Stimulated activated CD8-positive, alpha-beta memory T cell treated with anti-CD3 and anti-CD28 coated beads, Interleukin-7, amount 100 ng/mL, for 4 hours (primary cell): ENCODE measurements around the gene RUSC2.
A peak's percentile ranks its signal among the peaks of the same experiment; 100 is the strongest.
"Not testable (repeated sequence)": the region's sequence is repeated elsewhere in the genome, so short reads cannot be mapped to it uniquely, and the experiment has no call there.

ENCODE experiments used
- DNase-seq, 2 donors: peaks; one replicate each; pipeline ENCODE4 v3.0.0-alpha.2; 2020; ENCODE audit warnings: low read depth in 2 of 2

Gene RUSC2, protein sequence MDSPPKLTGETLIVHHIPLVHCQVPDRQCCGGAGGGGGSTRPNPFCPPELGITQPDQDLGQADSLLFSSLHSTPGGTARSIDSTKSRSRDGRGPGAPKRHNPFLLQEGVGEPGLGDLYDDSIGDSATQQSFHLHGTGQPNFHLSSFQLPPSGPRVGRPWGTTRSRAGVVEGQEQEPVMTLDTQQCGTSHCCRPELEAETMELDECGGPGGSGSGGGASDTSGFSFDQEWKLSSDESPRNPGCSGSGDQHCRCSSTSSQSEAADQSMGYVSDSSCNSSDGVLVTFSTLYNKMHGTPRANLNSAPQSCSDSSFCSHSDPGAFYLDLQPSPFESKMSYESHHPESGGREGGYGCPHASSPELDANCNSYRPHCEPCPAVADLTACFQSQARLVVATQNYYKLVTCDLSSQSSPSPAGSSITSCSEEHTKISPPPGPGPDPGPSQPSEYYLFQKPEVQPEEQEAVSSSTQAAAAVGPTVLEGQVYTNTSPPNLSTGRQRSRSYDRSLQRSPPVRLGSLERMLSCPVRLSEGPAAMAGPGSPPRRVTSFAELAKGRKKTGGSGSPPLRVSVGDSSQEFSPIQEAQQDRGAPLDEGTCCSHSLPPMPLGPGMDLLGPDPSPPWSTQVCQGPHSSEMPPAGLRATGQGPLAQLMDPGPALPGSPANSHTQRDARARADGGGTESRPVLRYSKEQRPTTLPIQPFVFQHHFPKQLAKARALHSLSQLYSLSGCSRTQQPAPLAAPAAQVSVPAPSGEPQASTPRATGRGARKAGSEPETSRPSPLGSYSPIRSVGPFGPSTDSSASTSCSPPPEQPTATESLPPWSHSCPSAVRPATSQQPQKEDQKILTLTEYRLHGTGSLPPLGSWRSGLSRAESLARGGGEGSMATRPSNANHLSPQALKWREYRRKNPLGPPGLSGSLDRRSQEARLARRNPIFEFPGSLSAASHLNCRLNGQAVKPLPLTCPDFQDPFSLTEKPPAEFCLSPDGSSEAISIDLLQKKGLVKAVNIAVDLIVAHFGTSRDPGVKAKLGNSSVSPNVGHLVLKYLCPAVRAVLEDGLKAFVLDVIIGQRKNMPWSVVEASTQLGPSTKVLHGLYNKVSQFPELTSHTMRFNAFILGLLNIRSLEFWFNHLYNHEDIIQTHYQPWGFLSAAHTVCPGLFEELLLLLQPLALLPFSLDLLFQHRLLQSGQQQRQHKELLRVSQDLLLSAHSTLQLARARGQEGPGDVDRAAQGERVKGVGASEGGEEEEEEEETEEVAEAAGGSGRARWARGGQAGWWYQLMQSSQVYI (N-terminal part only)

DNA sequence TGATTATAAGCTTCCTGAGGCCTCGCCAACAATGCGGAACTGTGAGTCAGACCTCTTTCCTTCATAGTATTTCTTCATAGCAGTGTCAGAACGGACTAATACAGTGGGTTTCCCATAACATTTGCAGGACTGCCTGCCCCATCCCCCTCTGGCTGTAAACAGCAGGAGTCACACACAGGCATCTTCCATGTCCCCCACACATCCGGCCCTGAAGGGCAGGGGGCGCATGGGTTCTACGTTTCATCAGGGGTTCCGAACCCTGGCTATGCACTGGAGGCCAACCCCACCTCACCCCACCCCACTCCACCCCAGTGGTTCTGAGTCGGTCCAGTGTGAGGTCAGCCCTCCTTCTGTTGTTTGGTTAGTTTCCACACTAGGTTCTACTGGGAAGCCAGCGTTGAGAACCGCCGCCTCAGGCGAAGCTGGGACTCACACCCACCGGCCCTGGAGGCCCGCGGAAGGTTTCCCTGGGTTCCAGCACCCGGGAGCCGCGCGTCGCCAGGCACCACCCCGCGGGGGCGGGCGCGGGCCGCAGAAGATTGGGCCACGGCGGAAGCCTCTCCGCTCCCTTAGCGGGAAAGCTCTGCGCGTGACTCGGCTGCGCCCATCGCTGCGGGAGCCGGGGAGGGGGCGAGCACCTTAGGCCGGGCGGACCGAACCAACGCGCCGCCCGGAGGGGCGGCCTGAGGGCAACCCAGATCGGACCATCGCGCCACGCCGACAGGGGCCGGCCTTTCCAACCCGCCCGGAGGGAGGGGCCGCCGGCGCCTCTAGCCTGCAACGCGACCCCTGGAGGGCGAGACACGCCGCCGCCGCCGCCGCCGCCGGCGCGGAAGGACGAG, at the start of gene RUSC2:
RUSC2 (plus strand) TSS at position 799 of the 842 bp plus-strand sequence. CDS start 56,411 bp downstream, outside the sequence.
- DNase-seq = peak in 1 of 2 donors; percentile 36

- DNase-seq = no peak
These were observed 43.9 kb upstream of the RUSC2 start for GRCh38 chr9:35446012-35446411.

DNA sequence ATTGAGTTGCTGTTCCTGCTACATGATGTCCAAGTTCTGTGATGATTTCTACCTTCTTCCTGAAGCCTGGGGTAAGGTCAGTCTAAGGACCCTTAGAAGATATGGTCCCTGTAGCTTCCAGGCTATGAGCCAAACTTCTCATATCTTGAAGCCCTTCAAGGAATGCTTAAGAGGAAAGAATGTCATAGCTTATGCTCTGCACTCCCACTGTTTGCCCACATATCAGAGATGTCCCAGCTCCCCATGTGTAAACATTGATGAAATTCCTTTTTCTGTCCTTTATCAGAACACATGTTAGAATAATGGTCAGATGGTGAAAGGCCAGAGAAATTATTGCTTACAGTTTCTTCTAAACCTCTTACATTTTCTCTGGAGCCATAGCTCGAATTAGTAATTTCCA, 41.4 kb upstream of the RUSC2 start:
- no peak for DNase-seq

- DNase-seq = no peak
These were observed 37.4 kb upstream of the RUSC2 start for GRCh38 chr9:35452481-35452880.

DNA sequence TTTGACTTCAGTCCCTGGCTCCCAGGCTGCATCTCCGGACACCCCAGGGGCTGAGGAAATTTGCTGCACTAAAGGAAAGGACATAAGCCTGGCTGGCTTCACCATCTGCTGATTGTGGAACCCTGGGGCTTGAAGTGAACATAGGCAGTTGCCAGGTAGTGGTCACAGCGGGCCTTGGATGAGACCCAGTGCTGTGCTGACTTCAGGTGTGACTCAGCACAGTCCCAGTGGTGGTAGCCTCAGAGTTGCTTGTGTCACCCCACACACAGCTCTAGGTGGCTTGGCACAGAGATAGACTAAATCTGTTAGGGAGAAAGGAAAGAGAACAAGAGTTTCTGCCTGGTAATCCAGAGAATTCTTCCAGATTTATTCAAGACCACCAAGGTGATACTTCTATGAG, 36.1 kb upstream of the RUSC2 start:
- DNase-seq = no peak

DNA sequence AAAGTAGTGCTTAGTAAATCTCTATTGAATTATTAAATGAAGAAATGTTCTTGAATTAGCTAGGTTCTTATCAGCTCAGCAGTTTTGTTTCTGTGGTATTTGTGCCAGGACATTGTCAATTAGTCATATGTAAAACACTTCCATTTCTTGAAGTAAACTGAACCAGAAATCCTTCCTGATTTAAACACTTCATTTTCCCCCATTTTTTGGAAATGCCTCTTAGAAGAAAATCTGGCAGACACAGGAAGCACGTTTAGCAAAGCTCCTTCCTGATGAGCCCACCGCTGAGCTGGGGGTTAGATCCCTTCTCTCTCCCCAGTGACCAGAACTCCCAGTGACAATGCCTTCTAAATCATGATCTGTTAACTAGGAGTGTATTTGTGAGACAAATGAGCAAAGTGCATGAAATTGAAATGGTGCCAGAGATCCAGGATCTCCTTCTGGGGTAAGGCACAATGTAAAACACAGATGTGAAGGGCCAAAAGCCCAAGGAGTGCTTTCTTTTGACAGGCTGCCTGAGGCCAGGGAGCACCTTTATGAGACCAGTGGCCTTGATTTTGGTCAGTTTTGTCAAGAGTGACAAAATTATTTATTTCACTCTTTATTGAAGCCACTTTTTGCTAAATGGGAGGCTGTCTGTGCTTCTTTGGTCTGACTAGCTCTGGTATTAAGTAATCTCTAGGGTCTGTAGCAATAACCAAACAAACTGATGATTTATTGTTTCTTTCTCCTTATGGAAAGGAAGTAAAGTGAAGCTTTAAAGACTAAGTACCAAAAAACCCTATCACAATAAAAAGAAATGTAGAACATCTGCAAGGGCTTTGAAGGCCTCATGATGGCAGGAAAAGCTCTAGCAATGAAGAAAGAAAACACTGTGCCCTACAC, 25.5 kb upstream of the RUSC2 start:
- DNase-seq = no peak

DNA sequence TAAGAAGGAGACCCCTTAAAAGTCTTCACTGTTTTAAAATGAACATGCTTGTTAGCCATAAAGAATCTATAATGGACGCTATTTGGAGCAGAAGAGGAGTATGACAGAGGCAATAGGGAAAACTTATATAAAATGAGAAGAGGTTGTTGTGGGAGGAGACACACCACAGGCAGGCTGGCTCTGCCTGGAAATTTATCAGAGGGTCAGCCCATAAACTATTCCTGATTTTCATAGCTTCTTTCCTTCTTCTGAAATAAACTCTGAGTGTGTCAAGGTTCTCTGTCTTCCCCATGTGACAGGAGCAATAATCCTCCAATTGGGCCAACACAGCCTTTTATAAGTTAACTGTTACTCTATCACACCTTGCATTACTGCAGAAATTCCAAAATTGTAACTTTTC, 19.6 kb upstream of the RUSC2 start:
- DNase-seq = no peak

- no peak for DNase-seq
These were observed 19.0 kb upstream of the RUSC2 start for GRCh38 chr9:35470894-35471293.

GRCh38 chr9:35476596-35476995, 13.3 kb upstream of the RUSC2 start:
- DNase-seq = no peak

DNA sequence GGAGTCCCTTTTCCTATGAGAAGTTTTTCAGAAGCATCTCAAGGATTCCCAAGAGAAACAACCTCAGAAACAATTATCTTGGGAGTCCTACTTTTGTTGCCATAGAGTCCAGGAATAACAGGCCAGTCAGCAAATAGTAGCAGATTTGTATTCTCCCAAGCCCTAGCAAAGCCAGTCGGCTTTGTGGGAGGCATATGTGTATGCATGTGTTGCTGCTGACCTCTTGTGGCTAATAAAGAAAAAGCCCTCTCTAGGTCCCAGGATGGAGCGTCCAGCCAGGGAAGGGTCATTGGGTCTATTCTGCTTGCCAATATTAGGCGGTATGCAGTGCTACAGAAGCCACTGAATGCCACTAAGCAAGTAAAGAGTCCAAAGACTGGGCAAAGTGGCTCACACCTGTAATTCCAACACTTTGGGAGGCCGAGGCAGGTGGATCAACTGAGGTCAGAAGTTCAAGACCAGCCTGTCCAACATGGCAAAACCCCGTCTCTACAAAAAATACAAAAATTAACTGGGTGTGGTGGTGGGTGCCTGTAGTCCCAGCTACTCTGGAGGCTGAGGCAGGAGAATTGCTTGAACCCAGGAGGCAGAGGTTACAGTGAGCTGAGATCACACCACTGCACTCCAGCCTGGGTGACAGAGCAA, 12.6 kb upstream of the RUSC2 start:
- not testable (repeated sequence) for DNase-seq

DNA sequence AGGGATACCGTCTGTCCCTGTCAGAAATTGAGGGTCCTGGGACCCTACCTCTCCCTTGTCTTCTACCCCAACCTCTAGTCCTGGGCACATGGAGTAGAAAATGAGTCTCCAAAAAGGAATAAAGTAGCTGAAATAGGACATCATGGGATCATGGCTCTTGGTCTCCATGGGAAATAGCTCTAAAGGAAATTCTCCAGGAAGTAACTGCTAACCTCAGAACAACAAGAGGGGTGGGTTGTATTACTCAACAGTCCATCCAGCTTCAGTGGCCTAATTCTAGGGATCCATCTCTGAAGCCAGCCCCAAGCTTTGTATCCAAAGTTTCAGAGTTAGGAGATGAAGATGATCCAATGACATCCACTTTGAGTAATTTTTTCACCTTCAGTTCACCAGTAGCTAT, 11.0 kb upstream of the RUSC2 start:
- no peak for DNase-seq

- DNase-seq = no peak
These were observed 8.4 kb upstream of the RUSC2 start for GRCh38 chr9:35481347-35481975.

DNA sequence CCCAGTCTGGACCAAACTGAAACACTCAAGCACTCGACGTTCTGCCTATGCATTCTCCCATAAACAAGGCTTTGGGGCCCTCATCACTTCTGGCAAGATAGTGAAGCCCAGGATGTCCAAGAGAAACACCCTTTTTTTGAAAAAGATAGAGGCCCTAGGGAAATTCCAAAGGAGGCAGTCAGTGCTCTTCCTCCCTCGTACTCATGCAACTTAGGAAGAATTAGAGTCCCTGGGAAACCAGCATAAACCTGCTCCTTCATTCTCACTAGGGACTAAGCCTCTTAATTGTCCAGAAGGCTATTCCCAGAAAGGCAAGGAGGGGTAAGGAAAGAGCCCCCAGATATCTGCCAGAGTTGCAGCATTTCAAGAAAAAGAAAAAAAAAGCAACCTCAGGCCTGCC, 7.8 kb upstream of the RUSC2 start:
- no peak for DNase-seq

- DNase-seq = no peak
These were observed 5.5 kb upstream of the RUSC2 start for GRCh38 chr9:35484406-35484805.

DNA sequence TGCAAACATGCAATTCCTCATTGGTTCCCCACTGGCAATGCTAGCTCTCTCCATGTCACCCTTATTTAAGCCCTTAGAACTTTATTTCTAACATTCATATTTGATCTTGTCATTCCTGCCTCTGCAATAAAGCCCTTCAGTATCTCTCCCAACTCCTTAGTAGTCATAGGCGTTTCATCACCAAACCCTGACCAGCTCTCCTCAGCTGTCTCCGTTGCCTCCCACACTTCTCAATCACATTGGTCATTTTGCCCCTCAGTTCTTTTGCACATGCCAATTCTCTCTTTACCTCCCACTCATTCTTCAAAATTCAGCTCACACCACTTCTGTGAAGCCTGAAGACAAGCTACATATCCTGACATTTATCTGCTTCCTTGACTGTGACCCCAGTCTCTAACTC, 2.8 kb upstream of the RUSC2 start:
- DNase-seq = no peak

- no peak for DNase-seq
These were observed 1.9 kb upstream of the RUSC2 start for GRCh38 chr9:35488021-35488420.

DNA sequence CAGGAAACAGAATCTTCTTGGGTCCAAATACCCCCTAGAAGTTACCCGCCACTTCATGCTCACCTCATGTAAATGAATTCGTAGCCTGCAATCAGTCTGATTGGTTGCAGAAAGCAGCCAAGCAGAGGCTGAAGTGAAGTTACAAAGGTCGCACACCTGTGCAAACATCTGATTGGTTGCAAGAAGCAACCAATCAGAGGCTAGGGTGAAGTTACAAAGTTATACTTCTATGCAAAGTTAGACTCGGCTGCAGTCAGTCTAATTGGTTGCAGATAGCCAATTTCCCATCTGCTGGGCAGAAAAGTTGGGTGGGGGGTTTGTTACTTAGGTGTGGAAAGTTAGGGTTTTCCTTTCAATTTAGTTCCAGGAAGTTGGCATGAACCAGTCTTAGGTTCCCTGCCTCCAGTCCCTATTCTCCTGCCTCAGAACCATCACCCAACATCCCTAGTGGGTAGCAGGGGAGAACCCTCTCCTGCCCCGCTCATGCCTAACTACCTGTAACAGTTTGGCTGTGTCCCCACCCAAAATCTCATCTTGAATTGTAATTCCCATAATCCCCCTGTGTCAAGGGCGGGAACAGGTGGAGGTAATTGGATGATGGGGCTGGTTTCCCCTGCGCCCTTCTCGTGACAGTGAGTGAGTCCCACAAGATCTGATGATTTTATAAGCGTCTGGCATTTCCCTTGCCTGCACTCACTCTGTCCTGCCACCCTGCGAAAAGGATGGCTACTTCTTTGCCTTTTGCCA, 1.2 kb upstream of the RUSC2 start:
- no peak for DNase-seq

DNA sequence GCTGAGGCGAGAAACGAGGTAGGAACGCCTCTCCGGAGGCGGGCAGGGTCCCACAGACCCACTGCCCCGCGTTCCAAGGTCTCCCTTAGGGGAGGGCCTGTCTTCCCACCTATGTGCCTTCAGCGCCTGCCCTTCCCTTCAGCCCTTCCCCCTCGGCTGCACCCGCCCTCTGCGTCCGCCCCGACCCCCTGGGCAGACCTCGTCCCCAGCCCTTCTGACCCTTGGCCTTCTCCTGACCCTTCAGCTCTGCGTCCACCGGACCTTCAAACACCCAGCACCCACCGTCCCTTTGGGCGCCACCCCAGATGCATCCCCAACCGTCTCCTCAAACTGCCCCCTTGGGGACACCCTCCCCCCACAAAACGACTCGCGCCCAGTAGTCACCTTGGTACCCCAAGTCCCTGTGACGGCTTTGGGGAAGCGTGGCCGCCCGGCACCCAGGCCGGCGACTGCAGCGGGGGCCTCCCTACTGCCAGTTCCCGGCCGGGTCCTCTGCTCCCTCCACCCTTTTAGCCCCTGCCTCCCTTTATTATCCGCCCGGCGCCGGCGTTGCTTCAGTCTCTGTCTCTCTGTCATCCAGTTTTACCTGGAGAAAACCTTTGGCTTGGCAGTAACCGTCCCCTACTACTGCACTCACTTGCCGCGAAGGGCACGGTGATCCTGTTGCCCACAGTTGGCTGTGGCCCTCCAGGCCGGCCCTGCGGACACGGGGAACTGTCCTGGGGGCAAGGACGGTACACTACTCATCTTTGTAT, 421 bp downstream of the RUSC2 start:
- no peak for DNase-seq
